SK-N-SH treated with all-trans-retinoic acid at 6 μM for 48 hours (cell line): ENCODE data around the gene CNTNAP1.
A peak's percentile ranks its signal among the peaks of the same experiment; 100 is the strongest.

Experiments used
- ATAC-seq: fragments of 200-7000 bp; cut with Tn5 transposase; 3 replicates; pipeline ENCODE4 v1.9.1; 2020; ENCODE audit warnings: mild to moderate bottlenecking, moderate library complexity
- ARNTL ChIP-seq: fragments of 450-650 bp; formaldehyde crosslinking; IDR thresholded peaks from 2 replicates; pipeline ENCODE4 v1.5.0; 2020; ENCODE audit warnings: low read depth, mild to moderate bottlenecking, moderate library complexity, borderline replicate concordance
- BACH2 ChIP-seq: fragments of 250-450 bp; sonication (Bioruptor Pico); IDR thresholded peaks from 2 replicates; pipeline ENCODE4 v1.9.0; 2021; ENCODE audit warnings: mild to moderate bottlenecking, borderline replicate concordance
- CSDC2 ChIP-seq: fragments of 250-450 bp; sonication (Bioruptor Pico); IDR thresholded peaks from 2 replicates; pipeline ENCODE4 v1.5.0; 2020; ENCODE audit warnings: mild to moderate bottlenecking, moderate library complexity
- OSR1 ChIP-seq: fragments of 250-450 bp; sonication (Bioruptor Pico); IDR thresholded peaks from 2 replicates; pipeline ENCODE4 v1.8.0; 2022; ENCODE audit warnings: moderate library complexity, mild to moderate bottlenecking, inconsistent platforms
- PPARA ChIP-seq: fragments of 250-450 bp; sonication (Bioruptor Pico); IDR thresholded peaks from 2 replicates; pipeline ENCODE4 v1.5.0; 2020; ENCODE audit warnings: mild to moderate bottlenecking, borderline replicate concordance
- RARB ChIP-seq: fragments of 250-450 bp; sonication (Bioruptor Pico); IDR thresholded peaks from 2 replicates; pipeline ENCODE4 v1.8.0; 2021; ENCODE audit warnings: mild to moderate bottlenecking, moderate library complexity
- SNAI2 ChIP-seq: fragments of 250-450 bp; sonication (Bioruptor Pico); IDR thresholded peaks from 2 replicates; pipeline ENCODE4 v1.5.0; 2020; ENCODE audit warnings: mild to moderate bottlenecking, moderate library complexity
- TCF4 ChIP-seq: fragments of 250-450 bp; sonication (Bioruptor Pico); IDR thresholded peaks from 2 replicates; pipeline ENCODE4 v1.8.0; 2021; ENCODE audit warnings: mild to moderate bottlenecking, moderate library complexity, borderline replicate concordance
- TOX ChIP-seq: fragments of 250-450 bp; sonication (Bioruptor Pico); IDR thresholded peaks from 2 replicates; pipeline ENCODE4 v1.8.0; 2021; ENCODE audit warnings: mild to moderate bottlenecking, moderate library complexity, borderline replicate concordance
- ZC3H10 ChIP-seq: fragments of 250-450 bp; sonication (Bioruptor Pico); IDR thresholded peaks from 2 replicates; pipeline ENCODE4 v1.5.1; 2021; ENCODE audit warnings: mild to moderate bottlenecking, moderate library complexity
- ZFP3 ChIP-seq: fragments of 250-450 bp; sonication (Bioruptor Pico); IDR thresholded peaks from 2 replicates; pipeline ENCODE4 v1.5.0; 2020; ENCODE audit warnings: mild to moderate bottlenecking, moderate library complexity
- ZNF565 ChIP-seq: fragments of 450-650 bp; formaldehyde crosslinking; conservative IDR thresholded peaks from 2 replicates; pipeline ENCODE4 v1.5.0; 2020; ENCODE audit warnings: low read depth, mild to moderate bottlenecking, moderate library complexity
- ZNF70 ChIP-seq: fragments of 450-650 bp; formaldehyde crosslinking; IDR thresholded peaks from 2 replicates; pipeline ENCODE4 v1.5.0; 2020; ENCODE audit warnings: mild to moderate bottlenecking, moderate library complexity
- ZNF8 ChIP-seq: fragments of 450-650 bp; formaldehyde crosslinking; IDR thresholded peaks from 2 replicates; pipeline ENCODE4 v1.5.0; 2020; ENCODE audit warnings: mild to moderate bottlenecking, moderate library complexity
- TF ChIP-seq, protein P1 (sequence below): fragments of 250-450 bp; sonication (Bioruptor Pico); IDR thresholded peaks from 2 replicates; pipeline ENCODE4 v1.5.1; 2021; ENCODE audit warnings: mild to moderate bottlenecking, moderate library complexity
- TF ChIP-seq, protein P2 (sequence below): fragments of 250-450 bp; sonication (Bioruptor Pico); IDR thresholded peaks from 2 replicates; pipeline ENCODE4 v1.5.1; 2020; ENCODE audit warnings: low read depth, mild to moderate bottlenecking, moderate library complexity
- TF ChIP-seq, protein P3 (sequence below): fragments of 250-450 bp; sonication (Bioruptor Pico); IDR thresholded peaks from 2 replicates; pipeline ENCODE4 v1.8.0; 2020; ENCODE audit warnings: mild to moderate bottlenecking, moderate library complexity, borderline replicate concordance
- TF ChIP-seq, protein P4 (sequence below): fragments of 250-450 bp; sonication (Bioruptor Pico); IDR thresholded peaks from 2 replicates; pipeline ENCODE4 v1.5.0; 2020; ENCODE audit warnings: mild to moderate bottlenecking, moderate library complexity

Gene CNTNAP1

DNA sequence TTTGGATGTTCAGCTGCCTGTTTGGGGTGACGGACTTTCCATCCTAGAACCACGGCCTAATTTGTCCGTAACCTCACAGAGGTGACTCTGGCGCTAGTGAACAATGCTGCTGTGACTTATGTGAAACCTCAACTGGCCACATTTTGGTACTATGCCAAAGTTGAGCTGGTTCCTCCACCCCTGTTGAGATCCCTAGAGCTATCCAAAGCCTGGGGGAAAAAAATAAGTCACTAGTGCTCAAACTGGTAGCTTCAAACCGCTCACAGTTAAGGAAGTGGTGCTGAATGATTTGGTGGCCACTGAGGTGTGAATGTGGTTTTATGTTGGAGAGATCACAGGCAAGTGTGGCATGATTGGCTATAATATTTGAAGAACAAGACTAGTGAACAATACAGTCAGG, 34.6 kb upstream of the CNTNAP1 start:
- TF ChIP-seq RARB (CRISPR knock-in tag) (no peak), TOX (CRISPR knock-in tag) (no peak), BACH2 (CRISPR knock-in tag) (no peak), CSDC2 (no peak), ARNTL (CRISPR knock-in tag) (no peak), ZNF70 (CRISPR knock-in tag) (no peak), ZC3H10 (CRISPR knock-in tag) (no peak), ZFP3 (no peak), ZNF8 (CRISPR knock-in tag) (no peak), ZNF565 (CRISPR knock-in tag) (no peak), SNAI2 (no peak), PPARA (CRISPR knock-in tag) (no peak)
- TF ChIP-seq, protein P1, sequence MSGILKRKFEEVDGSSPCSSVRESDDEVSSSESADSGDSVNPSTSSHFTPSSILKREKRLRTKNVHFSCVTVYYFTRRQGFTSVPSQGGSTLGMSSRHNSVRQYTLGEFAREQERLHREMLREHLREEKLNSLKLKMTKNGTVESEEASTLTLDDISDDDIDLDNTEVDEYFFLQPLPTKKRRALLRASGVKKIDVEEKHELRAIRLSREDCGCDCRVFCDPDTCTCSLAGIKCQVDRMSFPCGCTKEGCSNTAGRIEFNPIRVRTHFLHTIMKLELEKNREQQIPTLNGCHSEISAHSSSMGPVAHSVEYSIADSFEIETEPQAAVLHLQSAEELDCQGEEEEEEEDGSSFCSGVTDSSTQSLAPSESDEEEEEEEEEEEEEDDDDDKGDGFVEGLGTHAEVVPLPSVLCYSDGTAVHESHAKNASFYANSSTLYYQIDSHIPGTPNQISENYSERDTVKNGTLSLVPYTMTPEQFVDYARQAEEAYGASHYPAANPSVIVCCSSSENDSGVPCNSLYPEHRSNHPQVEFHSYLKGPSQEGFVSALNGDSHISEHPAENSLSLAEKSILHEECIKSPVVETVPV = no peak
- TF ChIP-seq, protein P2, sequence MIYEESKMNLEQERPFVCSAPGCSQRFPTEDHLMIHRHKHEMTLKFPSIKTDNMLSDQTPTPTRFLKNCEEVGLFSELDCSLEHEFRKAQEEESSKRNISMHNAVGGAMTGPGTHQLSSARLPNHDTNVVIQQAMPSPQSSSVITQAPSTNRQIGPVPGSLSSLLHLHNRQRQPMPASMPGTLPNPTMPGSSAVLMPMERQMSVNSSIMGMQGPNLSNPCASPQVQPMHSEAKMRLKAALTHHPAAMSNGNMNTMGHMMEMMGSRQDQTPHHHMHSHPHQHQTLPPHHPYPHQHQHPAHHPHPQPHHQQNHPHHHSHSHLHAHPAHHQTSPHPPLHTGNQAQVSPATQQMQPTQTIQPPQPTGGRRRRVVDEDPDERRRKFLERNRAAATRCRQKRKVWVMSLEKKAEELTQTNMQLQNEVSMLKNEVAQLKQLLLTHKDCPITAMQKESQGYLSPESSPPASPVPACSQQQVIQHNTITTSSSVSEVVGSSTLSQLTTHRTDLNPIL (CRISPR knock-in tag) = no peak
- TF ChIP-seq, protein P3, sequence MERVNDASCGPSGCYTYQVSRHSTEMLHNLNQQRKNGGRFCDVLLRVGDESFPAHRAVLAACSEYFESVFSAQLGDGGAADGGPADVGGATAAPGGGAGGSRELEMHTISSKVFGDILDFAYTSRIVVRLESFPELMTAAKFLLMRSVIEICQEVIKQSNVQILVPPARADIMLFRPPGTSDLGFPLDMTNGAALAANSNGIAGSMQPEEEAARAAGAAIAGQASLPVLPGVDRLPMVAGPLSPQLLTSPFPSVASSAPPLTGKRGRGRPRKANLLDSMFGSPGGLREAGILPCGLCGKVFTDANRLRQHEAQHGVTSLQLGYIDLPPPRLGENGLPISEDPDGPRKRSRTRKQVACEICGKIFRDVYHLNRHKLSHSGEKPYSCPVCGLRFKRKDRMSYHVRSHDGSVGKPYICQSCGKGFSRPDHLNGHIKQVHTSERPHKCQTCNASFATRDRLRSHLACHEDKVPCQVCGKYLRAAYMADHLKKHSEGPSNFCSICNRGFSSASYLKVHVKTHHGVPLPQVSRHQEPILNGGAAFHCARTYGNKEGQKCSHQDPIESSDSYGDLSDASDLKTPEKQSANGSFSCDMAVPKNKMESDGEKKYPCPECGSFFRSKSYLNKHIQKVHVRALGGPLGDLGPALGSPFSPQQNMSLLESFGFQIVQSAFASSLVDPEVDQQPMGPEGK (CRISPR knock-in tag) = no peak
- TF ChIP-seq, all 23 proteins: peak for 0
- no peak for ATAC-seq

DNA sequence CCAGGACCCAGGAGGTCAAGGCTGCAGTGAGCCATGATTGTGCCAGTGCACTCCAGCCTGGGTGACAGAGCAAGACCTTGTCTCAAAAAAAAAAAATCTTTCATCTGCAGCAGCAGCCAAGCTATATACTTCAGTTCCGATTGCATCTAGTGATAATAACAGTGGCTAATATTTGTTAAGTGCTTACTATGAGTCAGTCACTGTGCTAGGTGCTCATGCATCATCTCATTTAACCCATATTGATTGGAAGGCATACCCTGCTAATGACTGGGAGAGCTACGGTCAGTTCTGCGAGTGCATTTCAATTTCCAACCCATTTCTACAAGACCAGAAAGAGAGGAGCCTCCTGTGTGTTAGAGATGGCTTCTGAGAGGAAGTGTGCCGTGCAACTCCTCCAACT, 30.9 kb upstream of the CNTNAP1 start:
- TF ChIP-seq OSR1 (no peak), RARB (CRISPR knock-in tag) (no peak)
- TF ChIP-seq, protein P3 (CRISPR knock-in tag) = no peak
- ATAC-seq = no peak

DNA sequence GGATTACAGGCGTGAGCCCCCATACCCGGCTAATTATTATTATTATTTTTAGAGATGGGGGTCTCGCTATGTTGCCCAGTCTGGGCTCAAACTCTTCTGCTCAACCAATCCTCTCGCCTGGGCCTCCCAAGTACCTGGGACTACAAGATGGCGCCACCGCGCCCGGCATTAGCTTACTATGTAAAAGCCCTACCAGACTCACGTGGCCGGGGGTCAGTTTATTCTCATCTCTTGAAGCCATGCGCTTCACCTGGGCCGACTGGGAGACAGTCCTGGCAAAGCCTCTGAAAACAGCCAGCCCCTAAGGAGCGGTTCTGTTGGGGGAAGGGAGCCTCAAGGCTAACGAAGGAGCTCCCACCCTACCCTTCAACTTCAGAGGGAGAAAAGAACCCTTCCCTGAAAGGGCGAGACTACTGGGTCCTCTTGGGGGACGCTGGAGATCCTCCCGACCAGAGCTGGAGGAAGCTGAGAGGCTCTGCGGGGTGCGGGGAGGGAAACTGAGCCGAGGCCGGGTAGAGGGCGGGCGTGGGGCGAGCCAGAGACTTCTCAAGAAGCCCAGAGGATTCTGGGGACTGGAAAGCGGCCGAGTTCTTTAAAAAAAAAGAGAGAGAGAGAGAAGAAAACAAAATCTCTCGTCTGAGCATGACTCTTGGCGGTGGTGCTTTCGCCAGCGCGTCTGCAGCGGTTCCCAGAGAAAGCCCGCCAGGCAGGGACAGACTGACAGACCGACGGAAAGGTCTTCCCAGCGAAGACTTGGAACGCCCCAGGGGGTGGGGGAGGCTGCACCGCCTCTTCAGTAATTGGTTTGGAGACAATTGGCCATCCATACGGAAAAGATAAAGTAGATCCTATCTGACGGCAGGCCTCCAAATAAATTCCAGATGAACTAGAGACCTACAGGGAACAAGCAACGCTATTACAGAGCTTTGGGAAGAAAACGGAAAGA, 28.9 kb upstream of the CNTNAP1 start:
- TF ChIP-seq ZNF70 (CRISPR knock-in tag) (no peak), CSDC2 (no peak), BACH2 (CRISPR knock-in tag) (no peak), TCF4 (CRISPR knock-in tag) (peak; percentile 95)
- TF ChIP-seq, protein P4, sequence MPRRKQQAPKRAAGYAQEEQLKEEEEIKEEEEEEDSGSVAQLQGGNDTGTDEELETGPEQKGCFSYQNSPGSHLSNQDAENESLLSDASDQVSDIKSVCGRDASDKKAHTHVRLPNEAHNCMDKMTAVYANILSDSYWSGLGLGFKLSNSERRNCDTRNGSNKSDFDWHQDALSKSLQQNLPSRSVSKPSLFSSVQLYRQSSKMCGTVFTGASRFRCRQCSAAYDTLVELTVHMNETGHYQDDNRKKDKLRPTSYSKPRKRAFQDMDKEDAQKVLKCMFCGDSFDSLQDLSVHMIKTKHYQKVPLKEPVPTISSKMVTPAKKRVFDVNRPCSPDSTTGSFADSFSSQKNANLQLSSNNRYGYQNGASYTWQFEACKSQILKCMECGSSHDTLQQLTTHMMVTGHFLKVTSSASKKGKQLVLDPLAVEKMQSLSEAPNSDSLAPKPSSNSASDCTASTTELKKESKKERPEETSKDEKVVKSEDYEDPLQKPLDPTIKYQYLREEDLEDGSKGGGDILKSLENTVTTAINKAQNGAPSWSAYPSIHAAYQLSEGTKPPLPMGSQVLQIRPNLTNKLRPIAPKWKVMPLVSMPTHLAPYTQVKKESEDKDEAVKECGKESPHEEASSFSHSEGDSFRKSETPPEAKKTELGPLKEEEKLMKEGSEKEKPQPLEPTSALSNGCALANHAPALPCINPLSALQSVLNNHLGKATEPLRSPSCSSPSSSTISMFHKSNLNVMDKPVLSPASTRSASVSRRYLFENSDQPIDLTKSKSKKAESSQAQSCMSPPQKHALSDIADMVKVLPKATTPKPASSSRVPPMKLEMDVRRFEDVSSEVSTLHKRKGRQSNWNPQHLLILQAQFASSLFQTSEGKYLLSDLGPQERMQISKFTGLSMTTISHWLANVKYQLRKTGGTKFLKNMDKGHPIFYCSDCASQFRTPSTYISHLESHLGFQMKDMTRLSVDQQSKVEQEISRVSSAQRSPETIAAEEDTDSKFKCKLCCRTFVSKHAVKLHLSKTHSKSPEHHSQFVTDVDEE (CRISPR knock-in tag) = peak; percentile 86
- ATAC-seq = peak; percentile 89
